ENCODE measurements around the gene CEACAM18. TPM values are rescaled to one million over a fixed set of nuclear protein-coding genes. Genes with fewer than 3 reads are reported as not detected.

Gene CEACAM18
- polyA plus RNA-seq, 1 experiment = not detected

GRCh38 chr19:51448011-51448410 is 30.3 kb upstream of the CEACAM18 start:
- ChIA-PET POLR2A (no interaction called here), CTCF (no interaction called here)
- TF ChIP-seq CTCF (IDR thresholded peaks at IDR 0.05; ENCODE audit: insufficient read depth, low read depth, low read length) = no peak
- Histone ChIP-seq H3K27me3 (ENCODE audit: control insufficient read depth, insufficient read depth, low read length) (no peaks in the 10 kb centered on the region), H3K4me3 (ENCODE audit: low read depth, low read length) (no peak overlapping the region), H3K36me3 (ENCODE audit: control insufficient read depth, insufficient read depth, low read length) (no peaks in the 10 kb centered on the region)
- no peak for DNase-seq (ENCODE audit: low read depth)

- ChIA-PET POLR2A (no interaction called here), CTCF (no interaction called here)
- TF ChIP-seq CTCF (IDR thresholded peaks at IDR 0.05; ENCODE audit: insufficient read depth, low read depth, low read length) = no peak
- Histone ChIP-seq H3K4me3 (ENCODE audit: low read depth, low read length) (no peak overlapping the region), H3K27me3 (ENCODE audit: control insufficient read depth, insufficient read depth, low read length) (no peaks in the 10 kb centered on the region), H3K36me3 (ENCODE audit: control insufficient read depth, insufficient read depth, low read length) (no peaks in the 10 kb centered on the region)
- no peak for DNase-seq (ENCODE audit: low read depth)
Observed at GRCh38 chr19:51448411-51449016, 29.8 kb upstream of the CEACAM18 start.

- no peaks in the 10 kb centered on the region for H3K36me3 ChIP-seq (ENCODE audit: control insufficient read depth, insufficient read depth, low read length)
- no peak overlapping the region for H3K4me3 ChIP-seq (ENCODE audit: low read depth, low read length)
- H3K27me3 ChIP-seq (ENCODE audit: control insufficient read depth, insufficient read depth, low read length) = no peaks in the 10 kb centered on the region
- TF ChIP-seq CTCF (IDR thresholded peaks at IDR 0.05; ENCODE audit: insufficient read depth, low read depth, low read length) = no peak
- no peak for DNase-seq (ENCODE audit: low read depth)
- ChIA-PET POLR2A (no interaction called here), CTCF (interaction anchor here (1.6 kb wide), 1 partner anchor 22 kb away, joined by 3 read pairs; no protein-coding TSS in a partner anchor)
Observed at GRCh38 chr19:51450730-51451307, 27.5 kb upstream of the CEACAM18 start.

- H3K36me3 ChIP-seq (ENCODE audit: control insufficient read depth, insufficient read depth, low read length) = no peaks in the 10 kb centered on the region
- TF ChIP-seq CTCF (IDR thresholded peaks at IDR 0.05; ENCODE audit: insufficient read depth, low read depth, low read length) = no peak
- no peak for DNase-seq (ENCODE audit: low read depth)
- ChIA-PET POLR2A (no interaction called here), CTCF (no interaction called here)
- no peaks in the 10 kb centered on the region for H3K27me3 ChIP-seq (ENCODE audit: control insufficient read depth, insufficient read depth, low read length)
- H3K4me3 ChIP-seq (ENCODE audit: low read depth, low read length) = no peak overlapping the region
Observed at GRCh38 chr19:51456541-51457290, 21.6 kb upstream of the CEACAM18 start.

GRCh38 chr19:51457351-51458013 is 20.9 kb upstream of the CEACAM18 start:
- DNase-seq (ENCODE audit: low read depth) = no peak
- TF ChIP-seq CTCF (IDR thresholded peaks at IDR 0.05; ENCODE audit: insufficient read depth, low read depth, low read length) = no peak
- Histone ChIP-seq H3K27me3 (ENCODE audit: control insufficient read depth, insufficient read depth, low read length) (no peaks in the 10 kb centered on the region), H3K4me3 (ENCODE audit: low read depth, low read length) (no peak overlapping the region), H3K36me3 (ENCODE audit: control insufficient read depth, insufficient read depth, low read length) (no peaks in the 10 kb centered on the region)
- ChIA-PET CTCF (no interaction called here), POLR2A (no interaction called here)
